Neural cell (in vitro differentiated cells): ENCODE measurements around the gene ZFP36L2. TPM values are rescaled to one million over a fixed set of nuclear protein-coding genes. Genes with fewer than 3 reads are reported as not detected.

Experiments
- H2AFZ ChIP-seq: fragments of 200-600, 300-800 bp; sonication (generic), shearing (Covaris generic); 2 replicates; pipeline ENCODE4 v1.6.0; 2014; ENCODE audit warnings: low read depth, mild to moderate bottlenecking, antibody characterized with exemption, low read length, moderate library complexity
- H3F3A ChIP-seq: fragments of 200-600 bp; shearing (Covaris generic); 2 replicates; pipeline ENCODE4 v1.6.1; 2016; ENCODE audit warnings: mild to moderate bottlenecking, moderate library complexity, mixed read lengths, antibody characterized with exemption, low read length; ENCODE audit not compliant: insufficient read depth, poor library complexity, severe bottlenecking
- H3K27ac ChIP-seq: fragments of 200-600, 300-800 bp; sonication (generic), shearing (Covaris generic); 2 replicates; pipeline ENCODE4 v1.5.1; 2014; ENCODE audit warnings: mild to moderate bottlenecking, low read length, moderate library complexity
- H3K27me3 ChIP-seq: fragments of 300-800, 200-600 bp; sonication (generic), shearing (Covaris generic); 2 replicates; pipeline ENCODE4 v1.6.0; 2014; ENCODE audit warnings: mild to moderate bottlenecking, low read depth, low read length, moderate library complexity; ENCODE audit not compliant: insufficient read depth
- H3K36me3 ChIP-seq: fragments of 300-800, 200-600 bp; sonication (generic), shearing (Covaris generic); 2 replicates; pipeline ENCODE4 v1.5.1; 2014; ENCODE audit warnings: mild to moderate bottlenecking, antibody characterized with exemption, low read length, moderate library complexity; ENCODE audit not compliant: insufficient read depth
- H3K4me2 ChIP-seq: fragments of 300-800, 200-600 bp; sonication (generic), shearing (Covaris generic); 2 replicates; pipeline ENCODE4 v1.6.0; 2014; ENCODE audit warnings: mild to moderate bottlenecking, low read length
- H3K4me3 ChIP-seq: fragments of 300-800, 200-600 bp; sonication (generic), shearing (Covaris generic); 2 replicates; pipeline ENCODE4 v1.5.1; 2014; ENCODE audit warnings: mild to moderate bottlenecking, low read length, moderate library complexity
- H3K79me2 ChIP-seq: fragments of 200-600 bp; shearing (Covaris generic); replicated peaks from 2 replicates; pipeline ENCODE4 v1.6.0; 2014; ENCODE audit warnings: mild to moderate bottlenecking, low read length, moderate library complexity; ENCODE audit not compliant: insufficient read depth
- H3K9ac ChIP-seq: fragments of 300-800, 200-600 bp; sonication (generic), shearing (Covaris generic); 2 replicates; pipeline ENCODE4 v1.6.1; 2016; ENCODE audit warnings: mild to moderate bottlenecking, low read length, mixed read lengths
- H3K9me2 ChIP-seq: fragments of 200-600 bp; shearing (Covaris generic); 2 replicates; pipeline ENCODE4 v1.6.1; 2016; ENCODE audit warnings: mild to moderate bottlenecking, low read length, mixed read lengths; ENCODE audit not compliant: insufficient read depth
- H3K9me3 ChIP-seq: fragments of 200-600, 300-800 bp; sonication (generic), shearing (Covaris generic); 2 replicates; pipeline ENCODE4 v1.6.1; 2016; ENCODE audit warnings: mild to moderate bottlenecking, mixed run types, low read length, moderate library complexity, mixed read lengths
- H4K20me1 ChIP-seq: fragments of 200-600 bp; shearing (Covaris generic); 2 replicates; pipeline ENCODE4 v1.6.1; 2016; ENCODE audit warnings: mild to moderate bottlenecking, mixed run types; ENCODE audit not compliant: insufficient read depth
- EP300 ChIP-seq: fragments of 450-650 bp; conservative IDR thresholded peaks from 2 replicates; pipeline ENCODE4 v1.6.1; 2014; ENCODE audit warnings: antibody characterized with exemption, mild to moderate bottlenecking, moderate library complexity; ENCODE audit not compliant: poor library complexity, severe bottlenecking
- EZH2 ChIP-seq: fragments of 200-600, 300-800 bp; shearing (Covaris generic), sonication (generic); IDR thresholded peaks from 2 replicates; pipeline ENCODE4 v1.6.1; 2014; ENCODE audit warnings: antibody characterized with exemption, low read length, borderline replicate concordance, mild to moderate bottlenecking; ENCODE audit not compliant: insufficient read depth, poor library complexity, severe bottlenecking
- MXI1 ChIP-seq: fragments of 450-650 bp; conservative IDR thresholded peaks from 2 replicates; pipeline ENCODE4 v1.6.1; 2014; ENCODE audit warnings: antibody characterized with exemption, mild to moderate bottlenecking; ENCODE audit not compliant: poor library complexity, severe bottlenecking
- POLR2AphosphoS5 ChIP-seq: IDR thresholded peaks from 2 replicates; pipeline ENCODE4 v1.6.1; 2012
- RAD21 ChIP-seq: fragments of 450-650 bp; conservative IDR thresholded peaks from 2 replicates; pipeline ENCODE4 v1.6.1; 2014; ENCODE audit warnings: antibody characterized with exemption, mild to moderate bottlenecking, moderate library complexity
- SMC3 ChIP-seq: fragments of 450-650 bp; conservative IDR thresholded peaks from 2 replicates; pipeline ENCODE4 v1.6.1; 2014; ENCODE audit warnings: antibody characterized with exemption, mild to moderate bottlenecking, moderate library complexity; ENCODE audit not compliant: poor library complexity
- TAF1 ChIP-seq: IDR thresholded peaks from 2 replicates; pipeline ENCODE4 v1.6.1; 2012; ENCODE audit warnings: low read depth
- polyA plus RNA-seq: library from polyadenylated mRNA; depleted of rRNA; stranded (reverse); fragments of >200 nt; gene quantifications from 2 replicates; pipeline ENCODE4 v1.2.3, GENCODE V29; 2014
- TF ChIP-seq, protein P1 (sequence below): IDR thresholded peaks from 2 replicates; pipeline ENCODE4 v1.6.1; 2012; ENCODE audit warnings: borderline replicate concordance
- TF ChIP-seq, protein P2 (sequence below): fragments of 450-650 bp; IDR thresholded peaks from 2 replicates; pipeline ENCODE4 v1.5.1; 2014; ENCODE audit warnings: antibody characterized with exemption, mild to moderate bottlenecking, moderate library complexity; ENCODE audit not compliant: poor library complexity, severe bottlenecking

Gene ZFP36L2
- polyA plus RNA-seq, 1 donor from 2014 or later = 0.33 TPM

DNA sequence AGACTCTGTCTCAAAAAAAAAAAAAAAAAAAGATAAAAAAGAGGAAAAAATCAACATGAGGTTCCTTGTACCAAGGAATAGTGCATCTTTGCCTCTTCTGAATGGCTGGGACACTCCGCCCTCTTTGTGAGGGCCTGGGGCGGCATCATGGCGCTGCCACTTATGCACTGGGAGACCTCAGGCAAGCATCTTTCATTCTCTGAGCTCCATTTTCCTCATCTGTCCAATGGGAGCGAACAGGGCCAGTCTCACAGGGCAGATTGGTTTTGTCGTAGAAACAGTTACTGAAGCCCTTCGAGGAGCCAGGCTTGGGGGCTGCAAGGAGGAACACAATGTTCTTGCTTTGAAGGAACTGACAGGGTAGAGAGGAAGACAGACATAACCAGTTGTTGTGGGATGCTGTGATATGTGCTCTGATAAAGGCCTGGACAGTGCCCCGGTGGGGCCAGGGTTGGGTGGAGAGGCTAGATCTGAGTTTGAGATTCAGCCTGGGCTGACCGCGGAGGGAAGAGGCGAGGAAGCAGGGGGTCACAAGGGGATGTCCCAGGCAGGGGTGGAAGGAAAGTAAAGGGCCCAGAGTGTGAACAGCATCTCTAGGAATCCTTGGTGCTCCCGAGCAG, 14.1 kb downstream of the ZFP36L2 start:
- Histone ChIP-seq H3K9me2 (no peaks in the 10 kb centered on the region), H3K36me3 (no peaks in the 10 kb centered on the region), H3K79me2 (no peaks in the 10 kb centered on the region), H4K20me1 (no peaks in the 10 kb centered on the region), H3K4me2 (no peak overlapping the region), H3F3A (no peaks in the 10 kb centered on the region), H3K4me3 (no peak overlapping the region), H3K27ac (no peak overlapping the region), H3K9ac (no peak overlapping the region), H3K9me3 (no peaks in the 10 kb centered on the region), H3K27me3 (no peaks in the 10 kb centered on the region), H2AFZ (no peak overlapping the region)
- TF ChIP-seq MXI1 (no peak), TAF1 (no peak), EZH2 (no peak), EP300 (no peak), SMC3 (no peak), RAD21 (no peak), POLR2AphosphoS5 (no peak)
- TF ChIP-seq, protein P1, sequence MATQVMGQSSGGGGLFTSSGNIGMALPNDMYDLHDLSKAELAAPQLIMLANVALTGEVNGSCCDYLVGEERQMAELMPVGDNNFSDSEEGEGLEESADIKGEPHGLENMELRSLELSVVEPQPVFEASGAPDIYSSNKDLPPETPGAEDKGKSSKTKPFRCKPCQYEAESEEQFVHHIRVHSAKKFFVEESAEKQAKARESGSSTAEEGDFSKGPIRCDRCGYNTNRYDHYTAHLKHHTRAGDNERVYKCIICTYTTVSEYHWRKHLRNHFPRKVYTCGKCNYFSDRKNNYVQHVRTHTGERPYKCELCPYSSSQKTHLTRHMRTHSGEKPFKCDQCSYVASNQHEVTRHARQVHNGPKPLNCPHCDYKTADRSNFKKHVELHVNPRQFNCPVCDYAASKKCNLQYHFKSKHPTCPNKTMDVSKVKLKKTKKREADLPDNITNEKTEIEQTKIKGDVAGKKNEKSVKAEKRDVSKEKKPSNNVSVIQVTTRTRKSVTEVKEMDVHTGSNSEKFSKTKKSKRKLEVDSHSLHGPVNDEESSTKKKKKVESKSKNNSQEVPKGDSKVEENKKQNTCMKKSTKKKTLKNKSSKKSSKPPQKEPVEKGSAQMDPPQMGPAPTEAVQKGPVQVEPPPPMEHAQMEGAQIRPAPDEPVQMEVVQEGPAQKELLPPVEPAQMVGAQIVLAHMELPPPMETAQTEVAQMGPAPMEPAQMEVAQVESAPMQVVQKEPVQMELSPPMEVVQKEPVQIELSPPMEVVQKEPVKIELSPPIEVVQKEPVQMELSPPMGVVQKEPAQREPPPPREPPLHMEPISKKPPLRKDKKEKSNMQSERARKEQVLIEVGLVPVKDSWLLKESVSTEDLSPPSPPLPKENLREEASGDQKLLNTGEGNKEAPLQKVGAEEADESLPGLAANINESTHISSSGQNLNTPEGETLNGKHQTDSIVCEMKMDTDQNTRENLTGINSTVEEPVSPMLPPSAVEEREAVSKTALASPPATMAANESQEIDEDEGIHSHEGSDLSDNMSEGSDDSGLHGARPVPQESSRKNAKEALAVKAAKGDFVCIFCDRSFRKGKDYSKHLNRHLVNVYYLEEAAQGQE = no peak
- TF ChIP-seq, protein P2, sequence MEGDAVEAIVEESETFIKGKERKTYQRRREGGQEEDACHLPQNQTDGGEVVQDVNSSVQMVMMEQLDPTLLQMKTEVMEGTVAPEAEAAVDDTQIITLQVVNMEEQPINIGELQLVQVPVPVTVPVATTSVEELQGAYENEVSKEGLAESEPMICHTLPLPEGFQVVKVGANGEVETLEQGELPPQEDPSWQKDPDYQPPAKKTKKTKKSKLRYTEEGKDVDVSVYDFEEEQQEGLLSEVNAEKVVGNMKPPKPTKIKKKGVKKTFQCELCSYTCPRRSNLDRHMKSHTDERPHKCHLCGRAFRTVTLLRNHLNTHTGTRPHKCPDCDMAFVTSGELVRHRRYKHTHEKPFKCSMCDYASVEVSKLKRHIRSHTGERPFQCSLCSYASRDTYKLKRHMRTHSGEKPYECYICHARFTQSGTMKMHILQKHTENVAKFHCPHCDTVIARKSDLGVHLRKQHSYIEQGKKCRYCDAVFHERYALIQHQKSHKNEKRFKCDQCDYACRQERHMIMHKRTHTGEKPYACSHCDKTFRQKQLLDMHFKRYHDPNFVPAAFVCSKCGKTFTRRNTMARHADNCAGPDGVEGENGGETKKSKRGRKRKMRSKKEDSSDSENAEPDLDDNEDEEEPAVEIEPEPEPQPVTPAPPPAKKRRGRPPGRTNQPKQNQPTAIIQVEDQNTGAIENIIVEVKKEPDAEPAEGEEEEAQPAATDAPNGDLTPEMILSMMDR = no peak

DNA sequence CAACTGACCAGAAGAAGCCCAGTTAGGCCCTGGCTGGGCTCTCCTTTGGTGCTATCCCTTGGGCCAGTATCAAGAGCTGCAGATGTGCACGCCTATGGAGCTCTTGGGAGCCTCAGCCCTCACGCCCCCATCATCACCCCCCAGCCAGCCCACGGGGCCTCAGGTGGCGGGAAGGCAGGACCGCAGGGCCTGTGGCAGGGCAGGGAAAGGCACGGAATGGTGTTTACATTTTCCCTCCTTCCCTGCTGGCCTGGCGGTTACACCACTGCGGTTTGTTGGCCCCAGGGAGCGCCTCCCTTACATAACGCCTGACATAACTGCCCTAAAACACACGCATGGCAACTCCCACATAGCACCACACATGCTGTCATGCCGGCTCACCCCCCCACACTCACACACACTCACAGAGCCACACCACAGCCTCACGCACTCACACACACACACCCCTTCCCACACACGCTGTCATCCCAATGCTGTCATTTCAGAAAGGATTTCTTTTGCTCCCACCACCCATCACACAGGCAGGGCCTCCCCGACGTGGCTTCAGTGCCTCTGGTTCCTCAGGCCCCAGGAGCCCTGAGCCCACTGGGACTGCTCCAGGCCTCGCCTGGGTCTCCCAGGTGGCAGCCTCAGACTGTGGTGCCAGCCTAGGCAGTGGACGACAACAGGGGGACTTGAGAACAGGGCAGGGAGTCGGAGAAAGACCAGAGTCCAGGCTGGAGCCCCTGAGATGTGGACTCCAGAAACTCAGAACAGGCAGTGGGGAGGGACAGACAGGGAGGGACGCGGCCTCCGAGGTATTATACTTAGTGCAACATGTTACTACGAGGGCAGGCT, 15.7 kb downstream of the ZFP36L2 start:
- H3K79me2 ChIP-seq = no peaks in the 10 kb centered on the region
- H3F3A ChIP-seq = no peaks in the 10 kb centered on the region
- no peaks in the 10 kb centered on the region for H3K9me3 ChIP-seq
- H3K4me3 ChIP-seq = no peak overlapping the region
- no peaks in the 10 kb centered on the region for H3K36me3 ChIP-seq
- no peaks in the 10 kb centered on the region for H4K20me1 ChIP-seq
- no peak overlapping the region for H3K27ac ChIP-seq
- H2AFZ ChIP-seq = no peak overlapping the region
- no peak for TF ChIP-seq POLR2AphosphoS5
- TF ChIP-seq, protein P2 = no peak
- TF ChIP-seq, protein P1 = no peak
- no peak for TF ChIP-seq RAD21
- TF ChIP-seq EZH2 = no peak
- TF ChIP-seq MXI1 = no peak
- TF ChIP-seq EP300 = no peak
- TF ChIP-seq TAF1 = no peak
- TF ChIP-seq SMC3 = no peak
- H3K27me3 ChIP-seq = no peaks in the 10 kb centered on the region
- H3K9me2 ChIP-seq = no peaks in the 10 kb centered on the region
- no peak overlapping the region for H3K4me2 ChIP-seq
- no peak overlapping the region for H3K9ac ChIP-seq
